GM23248 (cell line): ENCODE data around the gene TBC1D1. TPM values are rescaled to one million over a fixed set of nuclear protein-coding genes. Genes with fewer than 3 reads are reported as not detected.

Source experiments
- DNase-seq: peaks from one replicate; pipeline ENCODE4 v3.0.0-alpha.2; 2015
- H2AFZ ChIP-seq: fragments of 200-600 bp; sonication (generic); 2 replicates; pipeline ENCODE4 v1.6.1; 2016; ENCODE audit warnings: antibody characterized with exemption
- H3F3A ChIP-seq: fragments of 200-600 bp; sonication (generic); 2 replicates; pipeline ENCODE4 v1.6.1; 2016; ENCODE audit warnings: mild to moderate bottlenecking, antibody characterized with exemption, mixed run types; ENCODE audit not compliant: insufficient read depth
- H3K27ac ChIP-seq: fragments of 200-600 bp; sonication (generic); 2 replicates; pipeline ENCODE4 v1.5.1; 2016; ENCODE audit warnings: mild to moderate bottlenecking
- H3K27me3 ChIP-seq: fragments of 200-600 bp; sonication (generic); replicated peaks from 2 replicates; pipeline ENCODE4 v1.6.1; 2016; ENCODE audit warnings: mild to moderate bottlenecking; ENCODE audit not compliant: insufficient read depth
- H3K36me3 ChIP-seq: fragments of 200-600 bp; sonication (generic); 2 replicates; pipeline ENCODE4 v1.6.1; 2016; ENCODE audit warnings: low read depth, mild to moderate bottlenecking
- H3K4me1 ChIP-seq: fragments of 200-600 bp; sonication (generic); 2 replicates; pipeline ENCODE4 v1.6.1; 2016; ENCODE audit warnings: mild to moderate bottlenecking; ENCODE audit not compliant: insufficient read depth
- H3K4me2 ChIP-seq: fragments of 200-600 bp; sonication (generic); one replicate; pipeline ENCODE4 v1.6.1; 2016; ENCODE audit warnings: mild to moderate bottlenecking; ENCODE audit not compliant: unreplicated experiment
- H3K4me3 ChIP-seq: fragments of 200-600 bp; sonication (generic); 2 replicates; pipeline ENCODE4 v1.5.1; 2016; ENCODE audit warnings: mild to moderate bottlenecking
- H3K79me2 ChIP-seq: fragments of 200-600 bp; sonication (generic); 2 replicates; pipeline ENCODE4 v1.6.1; 2016; ENCODE audit warnings: mild to moderate bottlenecking; ENCODE audit not compliant: insufficient read depth
- H3K9ac ChIP-seq: fragments of 200-600 bp; sonication (generic); 2 replicates; pipeline ENCODE4 v1.6.1; 2016; ENCODE audit warnings: mild to moderate bottlenecking
- H3K9me2 ChIP-seq: fragments of 200-600 bp; sonication (generic); 2 replicates; pipeline ENCODE4 v1.6.1; 2016; ENCODE audit warnings: mixed run types, mild to moderate bottlenecking, moderate library complexity; ENCODE audit not compliant: insufficient read depth
- H3K9me3 ChIP-seq: fragments of 200-600 bp; sonication (generic); one replicate; pipeline ENCODE4 v1.6.1; 2017; ENCODE audit warnings: low read depth
- H4K20me1 ChIP-seq: fragments of 200-600 bp; sonication (generic); 2 replicates; pipeline ENCODE4 v1.6.0; 2016; ENCODE audit not compliant: insufficient read depth
- EZH2 ChIP-seq: fragments of 200-600 bp; sonication (generic); IDR thresholded peaks from 2 replicates; pipeline ENCODE4 v1.6.1; 2018; ENCODE audit warnings: antibody characterized with exemption, mild to moderate bottlenecking; ENCODE audit not compliant: insufficient read depth, poor library complexity, severe bottlenecking
- EZH2phosphoT487 ChIP-seq: fragments of 200-600 bp; sonication (generic); IDR thresholded peaks from 2 replicates; pipeline ENCODE4 v1.6.1; 2018; ENCODE audit warnings: antibody characterized with exemption, moderate library complexity, mild to moderate bottlenecking, low read depth; ENCODE audit not compliant: insufficient read depth
- WGBS, 2 experiments: methylation state at CpG; one replicate each; pipeline ENCODE4 v1.1.6; 2015 to 2017; ENCODE audit warnings: low lambda C conversion rate in 2 of 2, low coverage in 1 of 2; ENCODE audit errors: missing lambda C conversion rate in 2 of 2; 5-methylcytosine and 5-hydroxymethylcytosine counted together
- in situ Hi-C: fragments of 300-500 bp; cut with MboI; formaldehyde crosslinking; loops from 2 replicates; pipeline ENCODE4 v1.15.0; 2020
- polyA plus RNA-seq: library from polyadenylated mRNA; unstranded; fragments of >200 nt; fragmentation: Nextera tagmentation; extraction: Ambion mirVana; gene quantifications from 2 replicates; pipeline ENCODE4 v1.2.1, GENCODE V29; 2016
- total RNA-seq: library from RNA; depleted of rRNA; stranded (reverse); fragments of >200 nt; shearing (Covaris generic); gene quantifications from 2 replicates; pipeline ENCODE4 v1.2.3, GENCODE V29; 2014

TBC1D1 gene
- total and polyA plus RNA-seq, 2 experiments from 2014 or later = 12.4 to 34.6 TPM

- in situ Hi-C loops = no loop called here
- no peaks in the 10 kb centered on the region for H3K27me3 ChIP-seq
- DNase-seq = no peak
- WGBS, 2 experiments = 96 to 99% methylated on average over 3 of the region's 3 CpGs
- no peaks in the 10 kb centered on the region for H3K36me3 ChIP-seq
- no peaks in the 10 kb centered on the region for H3K4me1 ChIP-seq
- no peaks in the 10 kb centered on the region for H3K9me2 ChIP-seq
- H3K4me2 ChIP-seq = no peak overlapping the region
- TF ChIP-seq EZH2phosphoT487 (no peak), EZH2 (no peak)
- no peak overlapping the region for H3K4me3 ChIP-seq
- no peak overlapping the region for H2AFZ ChIP-seq
- H3K27ac ChIP-seq = no peak overlapping the region
- H3K79me2 ChIP-seq = no peaks in the 10 kb centered on the region
- no peaks in the 10 kb centered on the region for H4K20me1 ChIP-seq
- no peak overlapping the region for H3K9ac ChIP-seq
- H3F3A ChIP-seq = no peaks in the 10 kb centered on the region
- no peaks in the 10 kb centered on the region for H3K9me3 ChIP-seq
Observed at GRCh38 chr4:37999965-38000364, 109.1 kb downstream of the TBC1D1 start.

GRCh38 chr4:38001927-38002326 lies 111.0 kb downstream of the TBC1D1 start:
- no peak overlapping the region for H3K27ac ChIP-seq
- no peaks in the 10 kb centered on the region for H3K79me2 ChIP-seq
- no peak overlapping the region for H2AFZ ChIP-seq

GRCh38 chr4:38002451-38003071 lies 111.7 kb downstream of the TBC1D1 start:
- DNase-seq = peak; percentile 2
- H3F3A ChIP-seq = no peaks in the 10 kb centered on the region
- H3K4me3 ChIP-seq = no peak overlapping the region
- H3K4me1 ChIP-seq = no peaks in the 10 kb centered on the region
- no peaks in the 10 kb centered on the region for H3K79me2 ChIP-seq
- no peaks in the 10 kb centered on the region for H3K9me2 ChIP-seq
- H3K9ac ChIP-seq = no peak overlapping the region
- H2AFZ ChIP-seq = no peak overlapping the region
- no peaks in the 10 kb centered on the region for H3K27me3 ChIP-seq
- H3K4me2 ChIP-seq = no peak overlapping the region
- H3K27ac ChIP-seq = no peak overlapping the region
- no peaks in the 10 kb centered on the region for H4K20me1 ChIP-seq
- no peaks in the 10 kb centered on the region for H3K9me3 ChIP-seq
- in situ Hi-C loops = no loop called here
- H3K36me3 ChIP-seq = no peaks in the 10 kb centered on the region
- TF ChIP-seq EZH2 = no peak
- TF ChIP-seq EZH2phosphoT487 = no peak
- 81 to 92% methylated on average over 3 of the region's 3 CpGs for WGBS, 2 experiments

More at GRCh38 chr4:38001927-38002326, 111.0 kb downstream of the TBC1D1 start:
- Histone ChIP-seq H3K9ac (no peak overlapping the region), H3K36me3 (no peaks in the 10 kb centered on the region), H3F3A (no peaks in the 10 kb centered on the region), H3K4me2 (no peak overlapping the region), H3K4me3 (no peak overlapping the region), H3K9me3 (no peaks in the 10 kb centered on the region), H3K27me3 (no peaks in the 10 kb centered on the region), H3K4me1 (no peaks in the 10 kb centered on the region), H3K9me2 (no peaks in the 10 kb centered on the region), H4K20me1 (no peaks in the 10 kb centered on the region)
- no peak for TF ChIP-seq EZH2phosphoT487
- no peak for TF ChIP-seq EZH2
- DNase-seq = no peak
- in situ Hi-C loops = no loop called here
- 79 to 85% methylated on average over 3 of the region's 3 CpGs for WGBS, 2 experiments

- Histone ChIP-seq H3K27ac (no peak overlapping the region), H3K4me3 (no peak overlapping the region), H3K4me1 (no peaks in the 10 kb centered on the region), H3K9ac (no peak overlapping the region), H3K9me3 (no peaks in the 10 kb centered on the region), H2AFZ (no peak overlapping the region), H3K9me2 (no peaks in the 10 kb centered on the region), H3K27me3 (no peaks in the 10 kb centered on the region), H4K20me1 (no peaks in the 10 kb centered on the region), H3K4me2 (no peak overlapping the region), H3K79me2 (no peaks in the 10 kb centered on the region), H3F3A (no peaks in the 10 kb centered on the region), H3K36me3 (no peaks in the 10 kb centered on the region)
- WGBS, 2 experiments = 95 to 100% methylated on average over 3 of the region's 3 CpGs
- no peak for DNase-seq
- in situ Hi-C loops = no loop called here
- TF ChIP-seq EZH2 = no peak
- no peak for TF ChIP-seq EZH2phosphoT487
Observed at GRCh38 chr4:38003102-38003501, 112.2 kb downstream of the TBC1D1 start.

- Histone ChIP-seq H4K20me1 (no peaks in the 10 kb centered on the region; the same call in 1 of the 2 replicates), H3K36me3 (no peaks in the 10 kb centered on the region), H3F3A (no peaks in the 10 kb centered on the region), H3K4me2 (no peak overlapping the region), H2AFZ (no peak overlapping the region), H3K4me1 (no peaks in the 10 kb centered on the region), H3K27ac (no peak overlapping the region), H3K27me3 (no peaks in the 10 kb centered on the region), H3K4me3 (no peak overlapping the region), H3K79me2 (no peaks in the 10 kb centered on the region), H3K9me2 (no peaks in the 10 kb centered on the region), H3K9ac (no peak overlapping the region), H3K9me3 (no peaks in the 10 kb centered on the region)
- in situ Hi-C loops = no loop called here
- DNase-seq = no peak
- no peak for TF ChIP-seq EZH2phosphoT487
- TF ChIP-seq EZH2 = no peak
- 100% methylated on average over 1 of the region's 1 CpG for WGBS, 2 experiments
Observed at GRCh38 chr4:38003628-38004027, 112.7 kb downstream of the TBC1D1 start.
